Parathyroid adenoma (tissue), 2 donors: ENCODE data around the gene DNAH8.
"Not testable (repeated sequence)": the region's sequence is repeated elsewhere in the genome, so short reads cannot be mapped to it uniquely, and the experiment has no call there.

Experiments
- H2AFZ ChIP-seq: fragments of 300-600 bp; sonication (generic); one replicate; pipeline ENCODE4 v1.7.0; 2017; ENCODE audit warnings: antibody characterized with exemption, mild to moderate bottlenecking
- H3K27ac ChIP-seq: fragments of 300-600 bp; sonication (generic); one replicate; pipeline ENCODE4 v1.7.0; 2017
- H3K27me3 ChIP-seq: fragments of 300-600 bp; sonication (generic); one replicate; pipeline ENCODE4 v1.7.0; 2017; ENCODE audit warnings: low read length; ENCODE audit not compliant: control insufficient read depth, insufficient read depth
- H3K36me3 ChIP-seq: fragments of 300-600 bp; sonication (generic); one replicate; pipeline ENCODE4 v1.7.0; 2017; ENCODE audit warnings: low read length; ENCODE audit not compliant: control insufficient read depth, insufficient read depth
- H3K4me1 ChIP-seq: fragments of 300-600 bp; sonication (generic); one replicate; pipeline ENCODE4 v1.7.0; 2017; ENCODE audit warnings: control low read depth
- H3K4me2 ChIP-seq: fragments of 300-600 bp; sonication (generic); one replicate; pipeline ENCODE4 v1.7.0; 2017; ENCODE audit warnings: low read length
- H3K4me3 ChIP-seq: fragments of 300-600 bp; sonication (generic); one replicate; pipeline ENCODE4 v1.7.0; 2017; ENCODE audit warnings: low read depth, low read length
- H3K79me2 ChIP-seq: fragments of 300-600 bp; sonication (generic); one replicate; pipeline ENCODE4 v1.7.0; 2017; ENCODE audit warnings: control low read depth
- H3K9ac ChIP-seq: fragments of 300-600 bp; sonication (generic); one replicate; pipeline ENCODE4 v1.7.0; 2017; ENCODE audit warnings: mild to moderate bottlenecking
- H3K9me3 ChIP-seq: fragments of 300-600 bp; sonication (generic); one replicate; pipeline ENCODE4 v1.7.0; 2017; ENCODE audit warnings: low read length; ENCODE audit not compliant: control insufficient read depth
- CTCF ChIP-seq: fragments of 300-600 bp; sonication (generic); IDR thresholded peaks from one replicate; pipeline ENCODE4 v1.7.0; 2017; ENCODE audit warnings: antibody characterized with exemption, mild to moderate bottlenecking
- donor health status: primary hyperparathyroidism.

Gene DNAH8

GRCh38 chr6:38695227-38695900, 19.7 kb upstream of the DNAH8 start:
- Histone ChIP-seq H3K27me3 (no peaks in the 10 kb centered on the region), H3K36me3 (no peaks in the 10 kb centered on the region), H3K4me1 (no peaks in the 10 kb centered on the region), H3K9ac (no peak overlapping the region), H3K79me2 (no peaks in the 10 kb centered on the region), H3K27ac (no peak overlapping the region), H3K4me2 (no peak overlapping the region), H2AFZ (no peak overlapping the region), H3K4me3 (no peak overlapping the region), H3K9me3 (no peaks in the 10 kb centered on the region)
- TF ChIP-seq CTCF = no peak

DNA sequence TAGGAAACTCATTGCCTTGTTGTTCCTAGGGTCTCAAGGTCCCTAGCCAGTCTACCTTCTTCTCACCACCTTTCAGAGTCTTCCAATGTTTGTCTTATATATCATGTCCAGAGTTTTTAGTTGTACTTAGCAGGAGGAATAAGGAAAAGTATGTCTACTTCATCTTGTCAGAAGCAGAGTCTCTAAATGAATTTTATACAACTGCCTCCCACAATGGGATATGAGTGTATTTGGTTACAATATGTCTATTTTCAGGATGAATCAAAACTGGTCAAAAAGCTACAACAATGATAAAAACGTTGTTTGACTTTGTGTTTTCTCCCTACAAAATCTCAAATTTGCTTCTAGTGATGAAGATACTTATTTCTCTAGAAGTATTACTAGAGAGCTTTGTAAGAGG, 19.2 kb upstream of the DNAH8 start:
- no peak for TF ChIP-seq CTCF
- Histone ChIP-seq H3K9me3 (no peaks in the 10 kb centered on the region), H3K27ac (no peak overlapping the region), H3K36me3 (no peaks in the 10 kb centered on the region), H3K9ac (no peak overlapping the region), H3K27me3 (no peaks in the 10 kb centered on the region), H3K79me2 (no peaks in the 10 kb centered on the region), H3K4me2 (no peak overlapping the region), H3K4me1 (no peaks in the 10 kb centered on the region), H2AFZ (no peak overlapping the region), H3K4me3 (no peak overlapping the region)

DNA sequence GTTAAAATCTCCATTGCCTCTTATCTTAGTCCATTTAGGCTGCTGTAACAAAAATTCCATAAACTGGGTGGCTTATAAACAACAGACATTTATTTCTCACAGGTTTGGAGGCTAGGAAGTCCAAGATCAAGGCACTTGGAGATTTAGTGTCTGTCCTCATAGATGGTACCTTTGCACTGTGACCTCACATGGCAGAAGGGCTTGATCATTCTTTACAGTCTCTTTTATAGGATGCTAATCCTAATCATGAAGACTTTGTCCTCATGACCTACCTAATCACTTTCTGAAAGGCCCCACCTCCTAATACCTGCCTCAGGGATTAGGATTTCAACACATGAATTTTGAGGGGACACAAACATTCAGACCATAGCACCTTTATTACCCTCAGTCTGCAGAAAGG, 18.8 kb upstream of the DNAH8 start:
- Histone ChIP-seq H3K27me3 (no peaks in the 10 kb centered on the region), H3K4me2 (no peak overlapping the region), H3K79me2 (no peaks in the 10 kb centered on the region), H2AFZ (no peak overlapping the region), H3K4me1 (no peaks in the 10 kb centered on the region), H3K9ac (no peak overlapping the region), H3K9me3 (no peaks in the 10 kb centered on the region), H3K27ac (no peak overlapping the region), H3K4me3 (no peak overlapping the region), H3K36me3 (no peaks in the 10 kb centered on the region)
- no peak for TF ChIP-seq CTCF

GRCh38 chr6:38697846-38698245, 17.3 kb upstream of the DNAH8 start:
- H2AFZ ChIP-seq = no peak overlapping the region
- H3K9me3 ChIP-seq = no peaks in the 10 kb centered on the region
- peaks cover 3% of the 10 kb centered on the region for H3K79me2 ChIP-seq
- H3K27me3 ChIP-seq = no peaks in the 10 kb centered on the region
- H3K4me3 ChIP-seq = no peak overlapping the region
- no peak overlapping the region for H3K27ac ChIP-seq
- TF ChIP-seq CTCF = no peak
- H3K4me1 ChIP-seq = no peaks in the 10 kb centered on the region
- H3K9ac ChIP-seq = no peak overlapping the region
- no peaks in the 10 kb centered on the region for H3K36me3 ChIP-seq
- no peak overlapping the region for H3K4me2 ChIP-seq

DNA sequence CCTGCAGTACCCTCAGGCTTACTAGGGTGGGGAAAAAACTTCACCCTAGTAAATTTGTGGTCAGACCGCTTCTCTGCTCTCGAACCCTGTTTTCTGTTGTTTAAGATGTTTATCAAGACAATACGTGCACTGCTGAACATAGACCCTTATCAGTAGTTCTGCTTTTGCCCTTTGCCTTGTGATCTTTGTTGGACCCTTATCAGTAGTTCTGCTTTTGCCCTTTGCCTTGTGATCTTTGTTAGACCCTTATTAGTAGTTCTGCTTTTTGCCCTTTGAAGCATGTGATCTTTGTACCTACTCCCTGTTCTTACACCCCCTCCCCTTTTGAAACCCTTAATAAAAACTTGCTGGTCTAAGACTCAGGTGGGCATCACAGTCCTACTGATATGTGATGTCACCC, 15.4 kb upstream of the DNAH8 start:
- H3K36me3 ChIP-seq, H3K4me2 ChIP-seq, H3K9me3 ChIP-seq, H2AFZ ChIP-seq, H3K4me1 ChIP-seq, H3K9ac ChIP-seq, H3K79me2 ChIP-seq, H3K27me3 ChIP-seq, H3K4me3 ChIP-seq, H3K27ac ChIP-seq: not testable (repeated sequence)
